GM19240 (cell line): ENCODE measurements around the gene GOT1.
A peak's percentile ranks its signal among the peaks of the same experiment; 100 is the strongest.

ENCODE experiments used
- DNase-seq: peaks from one replicate; pipeline ENCODE4 v3.0.0; 2011; ENCODE audit warnings: low spot score; ENCODE audit not compliant: insufficient read length

GOT1 gene

GRCh38 chr10:99430451-99431189 is at the start of gene GOT1:
Gene GOT1 (minus strand): TSS chr10:99430624. CDS start chr10:99430565, 59 bp downstream.
- peak; percentile 84 for DNase-seq

GRCh38 chr10:99470327-99470726 is 39.9 kb upstream of the GOT1 start:
- no peak for DNase-seq

- DNase-seq = no peak
These were observed 37.0 kb upstream of the GOT1 start for GRCh38 chr10:99467236-99467999.

- DNase-seq = no peak
These were observed 36.3 kb upstream of the GOT1 start for GRCh38 chr10:99466632-99467223.

GRCh38 chr10:99461230-99461629 is 30.8 kb upstream of the GOT1 start:
- DNase-seq = no peak

GRCh38 chr10:99460070-99460469 is 29.6 kb upstream of the GOT1 start:
- DNase-seq = no peak

GRCh38 chr10:99459217-99459616 is 28.8 kb upstream of the GOT1 start:
- DNase-seq = no peak

GRCh38 chr10:99457813-99458212 is 27.4 kb upstream of the GOT1 start:
- DNase-seq = no peak

GRCh38 chr10:99456931-99457288 is 26.5 kb upstream of the GOT1 start:
- DNase-seq = no peak

GRCh38 chr10:99456207-99456930 is 25.9 kb upstream of the GOT1 start:
- no peak for DNase-seq

GRCh38 chr10:99451981-99452380 is 21.6 kb upstream of the GOT1 start:
- no peak for DNase-seq

- DNase-seq = no peak
These were observed 21.0 kb upstream of the GOT1 start for GRCh38 chr10:99451499-99451788.

GRCh38 chr10:99450624-99451498 is 20.4 kb upstream of the GOT1 start:
- no peak for DNase-seq

- no peak for DNase-seq
These were observed 19.7 kb upstream of the GOT1 start for GRCh38 chr10:99450156-99450555.

- DNase-seq = no peak
These were observed 18.6 kb upstream of the GOT1 start for GRCh38 chr10:99449023-99449422.

- DNase-seq = no peak
These were observed 14.1 kb upstream of the GOT1 start for GRCh38 chr10:99444383-99445045.

- no peak for DNase-seq
These were observed 13.1 kb upstream of the GOT1 start for GRCh38 chr10:99443500-99443899.

GRCh38 chr10:99442394-99442793 is 12.0 kb upstream of the GOT1 start:
- no peak for DNase-seq

- no peak for DNase-seq
These were observed 8.5 kb upstream of the GOT1 start for GRCh38 chr10:99438890-99439289.

GRCh38 chr10:99435986-99436638 is 5.7 kb upstream of the GOT1 start:
- no peak for DNase-seq
